OCI-LY1 (cell line): ENCODE data around the gene TJP3.

ENCODE experiments used
- H2AFZ ChIP-seq: fragments of 200-600 bp; sonication (generic), shearing (Covaris generic); 2 replicates; pipeline ENCODE4 v1.6.0; 2014; ENCODE audit warnings: antibody characterized with exemption, mild to moderate bottlenecking, low read length
- H3F3A ChIP-seq: fragments of 200-600 bp; sonication (generic), shearing (Covaris generic); 2 replicates; pipeline ENCODE4 v1.6.0; 2014; ENCODE audit warnings: mild to moderate bottlenecking, antibody characterized with exemption, low read length, moderate library complexity; ENCODE audit not compliant: insufficient read depth
- H3K27ac ChIP-seq: fragments of 200-600 bp; sonication (generic); 2 replicates; pipeline ENCODE4 v1.5.1; 2014; ENCODE audit warnings: low read length, mixed run types, mild to moderate bottlenecking, low read depth; ENCODE audit not compliant: poor library complexity, severe bottlenecking
- H3K27me3 ChIP-seq: fragments of 200-600 bp; sonication (generic); 2 replicates; pipeline ENCODE4 v1.6.0; 2014; ENCODE audit warnings: antibody characterized with exemption, mild to moderate bottlenecking, low read length, moderate library complexity; ENCODE audit not compliant: insufficient read depth
- H3K36me3 ChIP-seq: fragments of 200-600 bp; sonication (generic); 2 replicates; pipeline ENCODE4 v1.6.1; 2014; ENCODE audit warnings: mild to moderate bottlenecking, antibody characterized with exemption, low read length, moderate library complexity, mixed read lengths; ENCODE audit not compliant: insufficient read depth
- H3K4me1 ChIP-seq: fragments of 200-600 bp; sonication (generic); 2 replicates; pipeline ENCODE4 v1.5.1; 2014; ENCODE audit warnings: mild to moderate bottlenecking, low read length, moderate library complexity; ENCODE audit not compliant: insufficient read depth, severe bottlenecking
- H3K4me2 ChIP-seq: fragments of 200-600 bp; sonication (generic), shearing (Covaris generic); 2 replicates; pipeline ENCODE4 v1.6.1; 2014; ENCODE audit warnings: low read length
- H3K4me3 ChIP-seq: fragments of 200-600 bp; sonication (generic); 2 replicates; pipeline ENCODE4 v1.5.1; 2014; ENCODE audit warnings: low read length, low read depth, mild to moderate bottlenecking, mixed read lengths; ENCODE audit not compliant: poor library complexity, severe bottlenecking
- H3K79me2 ChIP-seq: fragments of 200-600 bp; shearing (Covaris generic); 2 replicates; pipeline ENCODE4 v1.6.1; 2016; ENCODE audit warnings: mixed run types, low read length, mixed read lengths; ENCODE audit not compliant: insufficient read depth
- H3K9ac ChIP-seq: fragments of 200-600 bp; sonication (generic), shearing (Covaris generic); 2 replicates; pipeline ENCODE4 v1.6.1; 2014; ENCODE audit warnings: mild to moderate bottlenecking, low read length, mixed read lengths
- H3K9me2 ChIP-seq: fragments of 200-600 bp; sonication (generic), shearing (Covaris generic); 2 replicates; pipeline ENCODE4 v1.6.1; 2014; ENCODE audit warnings: low read depth, mild to moderate bottlenecking, low read length, mixed read lengths
- H3K9me3 ChIP-seq: fragments of 200-600 bp; shearing (Covaris generic); 2 replicates; pipeline ENCODE4 v1.6.1; 2014; ENCODE audit warnings: low read length, mixed read lengths
- H4K20me1 ChIP-seq: fragments of 200-600 bp; sonication (generic), shearing (Covaris generic); 2 replicates; pipeline ENCODE4 v1.6.0; 2016; ENCODE audit warnings: mild to moderate bottlenecking, low read length; ENCODE audit not compliant: insufficient read depth
- EZH2 ChIP-seq: fragments of 200-600 bp; sonication (generic), shearing (Covaris generic); IDR thresholded peaks from 2 replicates; pipeline ENCODE4 v1.8.0; 2017; ENCODE audit warnings: borderline replicate concordance, mixed run types, mild to moderate bottlenecking, antibody characterized with exemption, low read length, moderate library complexity, mixed read lengths
- TF ChIP-seq, protein P1 (sequence below): fragments of 200-600 bp; sonication (generic), shearing (Covaris generic); IDR thresholded peaks from 2 replicates; pipeline ENCODE4 v1.5.1; 2017; ENCODE audit warnings: mild to moderate bottlenecking, antibody characterized with exemption, low read length, moderate library complexity, mixed read lengths

The TJP3 gene

DNA sequence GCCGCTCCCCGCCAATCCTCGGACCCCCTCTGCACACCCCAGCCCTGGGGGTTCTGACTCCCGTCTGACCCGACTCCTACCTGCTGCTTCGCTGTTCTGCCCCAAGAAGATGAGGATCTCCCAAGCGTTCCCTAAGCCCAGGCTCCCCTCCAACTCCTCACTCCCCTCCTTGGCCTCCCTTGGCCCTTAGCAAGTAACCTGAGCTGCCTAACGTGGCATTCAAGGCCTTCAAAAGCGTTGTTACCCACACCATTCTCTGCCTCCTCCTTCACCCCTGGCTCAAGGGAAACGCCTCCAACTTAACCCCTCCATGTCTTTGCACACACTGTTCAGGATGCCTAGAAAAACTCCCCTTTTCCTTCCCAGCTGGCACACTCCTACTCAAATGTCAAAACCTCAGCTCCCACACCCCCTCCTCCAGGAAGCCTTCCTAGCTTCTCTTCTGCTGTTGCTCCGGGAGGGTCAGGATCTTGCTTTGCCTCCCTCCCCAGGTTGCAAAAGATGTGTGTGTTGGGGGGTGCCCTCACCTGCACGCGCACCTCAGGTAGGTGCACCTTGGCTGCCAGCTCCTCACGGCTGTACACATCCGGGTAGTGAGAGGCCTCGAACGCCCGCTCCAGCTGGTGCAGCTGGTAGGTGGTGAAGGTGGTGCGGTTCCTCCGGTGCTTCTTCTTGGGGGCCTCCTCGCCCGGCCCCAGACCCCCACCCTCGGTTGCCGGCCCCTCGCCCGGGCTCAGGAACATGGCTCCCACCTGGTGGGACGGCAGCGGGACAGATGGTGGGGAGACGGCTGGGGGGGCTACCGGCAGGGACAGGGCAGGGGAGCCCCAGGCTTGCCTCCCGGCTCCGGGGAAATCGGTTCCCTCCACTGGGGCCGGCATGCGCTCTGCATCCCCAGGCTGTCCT is 63.1 kb downstream of the TJP3 start:
- Histone ChIP-seq H3K9me2 (no peaks in the 10 kb centered on the region), H3K27me3 (no peaks in the 10 kb centered on the region), H4K20me1 (no peaks in the 10 kb centered on the region), H3K4me1 (no peaks in the 10 kb centered on the region), H3F3A (no peaks in the 10 kb centered on the region), H3K9ac (no peak overlapping the region), H3K36me3 (peaks cover 13% of the 10 kb centered on the region), H2AFZ (no peak overlapping the region), H3K4me2 (no peak overlapping the region), H3K9me3 (no peaks in the 10 kb centered on the region), H3K79me2 (no peaks in the 10 kb centered on the region), H3K27ac (no peak overlapping the region), H3K4me3 (no peak overlapping the region)
- TF ChIP-seq, protein P1, sequence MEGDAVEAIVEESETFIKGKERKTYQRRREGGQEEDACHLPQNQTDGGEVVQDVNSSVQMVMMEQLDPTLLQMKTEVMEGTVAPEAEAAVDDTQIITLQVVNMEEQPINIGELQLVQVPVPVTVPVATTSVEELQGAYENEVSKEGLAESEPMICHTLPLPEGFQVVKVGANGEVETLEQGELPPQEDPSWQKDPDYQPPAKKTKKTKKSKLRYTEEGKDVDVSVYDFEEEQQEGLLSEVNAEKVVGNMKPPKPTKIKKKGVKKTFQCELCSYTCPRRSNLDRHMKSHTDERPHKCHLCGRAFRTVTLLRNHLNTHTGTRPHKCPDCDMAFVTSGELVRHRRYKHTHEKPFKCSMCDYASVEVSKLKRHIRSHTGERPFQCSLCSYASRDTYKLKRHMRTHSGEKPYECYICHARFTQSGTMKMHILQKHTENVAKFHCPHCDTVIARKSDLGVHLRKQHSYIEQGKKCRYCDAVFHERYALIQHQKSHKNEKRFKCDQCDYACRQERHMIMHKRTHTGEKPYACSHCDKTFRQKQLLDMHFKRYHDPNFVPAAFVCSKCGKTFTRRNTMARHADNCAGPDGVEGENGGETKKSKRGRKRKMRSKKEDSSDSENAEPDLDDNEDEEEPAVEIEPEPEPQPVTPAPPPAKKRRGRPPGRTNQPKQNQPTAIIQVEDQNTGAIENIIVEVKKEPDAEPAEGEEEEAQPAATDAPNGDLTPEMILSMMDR = no peak
- no peak for TF ChIP-seq EZH2

GRCh38 chr19:3771906-3772455 is 63.8 kb downstream of the TJP3 start, which contains the start of gene RAX2:
RAX2 (minus strand) TSS chr19:3772228; CDS start chr19:3771742, 486 bp downstream.
- no peaks in the 10 kb centered on the region for H3K9me3 ChIP-seq
- H3K4me1 ChIP-seq = no peaks in the 10 kb centered on the region
- no peak within 1 kb of the TSS for H2AFZ ChIP-seq
- no peak within 1 kb of the TSS for H3K9ac ChIP-seq
- H3K4me2 ChIP-seq = no peak within 1 kb of the TSS
- TF ChIP-seq, protein P1 = no peak
- no peak for TF ChIP-seq EZH2
- H3K27me3 ChIP-seq = no peaks in the 10 kb centered on the region
- peaks cover 6% of the 10 kb centered on the region; the same call in 1 of the 2 replicates for H3K36me3 ChIP-seq
- no peaks in the 10 kb centered on the region for H3K9me2 ChIP-seq
- H3K4me3 ChIP-seq = no peak within 1 kb of the TSS
- no peak within 1 kb of the TSS for H3K27ac ChIP-seq
- no peaks in the 10 kb centered on the region for H4K20me1 ChIP-seq
- H3K79me2 ChIP-seq = no peaks in the 10 kb centered on the region
- H3F3A ChIP-seq = no peaks in the 10 kb centered on the region

DNA sequence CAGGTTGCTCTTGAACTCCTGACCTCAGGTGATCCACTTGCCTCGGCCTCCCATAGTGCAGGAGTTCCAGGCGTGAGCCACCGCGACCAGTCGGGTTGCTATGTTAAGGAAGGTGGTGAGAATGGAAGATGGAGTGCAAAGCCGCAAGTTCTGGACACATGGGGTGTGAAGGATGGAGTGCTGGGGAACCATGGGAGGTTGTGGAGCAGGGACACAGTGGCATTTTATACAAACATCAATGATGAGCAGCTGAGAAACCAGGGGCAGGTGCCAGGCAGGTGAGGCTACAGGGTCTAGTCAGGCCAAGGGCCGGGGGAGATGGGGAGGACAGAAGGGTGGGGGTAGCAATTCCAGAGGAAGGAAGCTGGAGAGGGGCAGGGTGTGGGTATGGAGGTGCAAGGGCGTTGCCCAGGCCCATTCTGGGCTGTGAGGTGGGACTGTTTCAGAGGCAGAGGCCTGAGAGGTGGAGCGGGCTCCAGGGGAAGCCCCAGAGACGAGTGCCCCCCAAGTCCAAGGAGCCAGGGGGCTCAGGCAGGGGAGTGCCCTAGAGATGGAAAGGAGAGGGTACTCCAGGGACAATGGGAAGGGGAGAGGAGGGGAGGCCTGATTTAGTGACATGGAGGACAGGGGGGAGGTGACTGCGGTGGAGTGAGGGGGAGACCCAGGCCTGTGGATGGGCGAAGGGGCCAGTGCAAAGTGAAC is 65.8 kb downstream of the TJP3 start:
- Histone ChIP-seq H3K9me3 (no peaks in the 10 kb centered on the region), H3F3A (no peaks in the 10 kb centered on the region), H3K4me1 (no peaks in the 10 kb centered on the region), H3K9ac (no peak overlapping the region), H3K27ac (no peak overlapping the region), H2AFZ (no peak overlapping the region), H3K27me3 (no peaks in the 10 kb centered on the region), H3K9me2 (no peaks in the 10 kb centered on the region), H3K36me3 (no peaks in the 10 kb centered on the region), H3K4me2 (no peak overlapping the region), H3K4me3 (no peak overlapping the region), H3K79me2 (no peaks in the 10 kb centered on the region), H4K20me1 (no peaks in the 10 kb centered on the region)
- no peak for TF ChIP-seq EZH2
- TF ChIP-seq, protein P1 = no peak
